Endothelial cell of umbilical vein (primary cell): Measurements from ENCODE around the gene KLC3. TPM values are rescaled to one million over a fixed set of nuclear protein-coding genes. Genes with fewer than 3 reads are reported as not detected.

Source experiments
- BruUV-seq: library from RNA; stranded (reverse); fragments of 400-500 nt; replicated peaks from 2 replicates; lab custom pipeline; 2021; lab: Mats Ljungman, UMichigan
- CTCF ChIA-PET: fragments of 300-600, 350-600 bp; sonication (Branson Sonifier 250); formaldehyde crosslinking; loops from one replicate; lab custom pipeline; 2021; ENCODE audit warnings: antibody characterized with exemption, inconsistent platforms; lab: Charles Lee
- POLR2A ChIA-PET: fragments of 300-600, 350-600 bp; sonication (Branson Sonifier 250); formaldehyde crosslinking; loops from one replicate; lab custom pipeline; 2021; ENCODE audit warnings: antibody characterized with exemption, inconsistent platforms; lab: Charles Lee
- DNase-seq: peaks from one replicate; pipeline ENCODE4 v3.0.0-alpha.2; 2011; ENCODE audit warnings: low read depth, low spot score
- FAIRE-seq: peaks from 2 replicates; lab custom pipeline; 2011; peaks lifted over from hg19 to GRCh38; lab: Jason Lieb, UNC
- H2AFZ ChIP-seq: 2 replicates; pipeline ENCODE4 v1.6.0; 2012; ENCODE audit warnings: low read depth, low read length, control low read depth, inconsistent platforms
- H3K27ac ChIP-seq: 2 replicates; pipeline ENCODE4 v1.5.1; 2011; ENCODE audit warnings: low read depth, mild to moderate bottlenecking, control low read depth, low read length, moderate library complexity; ENCODE audit not compliant: insufficient read depth
- H3K27me3 ChIP-seq, 2 experiments: 2 replicates each; pipeline versions ENCODE4 v1.6.0 to v1.6.1; 2011; ENCODE audit warnings: low read length in 2 of 2, mixed read lengths in 1 of 2; ENCODE audit not compliant: control insufficient read depth in 2 of 2, insufficient read depth in 2 of 2
- H3K36me3 ChIP-seq, 2 experiments: 2 replicates in 1 of 2; 3 replicates in 1 of 2; pipeline ENCODE4 v1.5.1; 2011; ENCODE audit warnings: low read length in 2 of 2, mild to moderate bottlenecking in 1 of 2, moderate library complexity in 1 of 2; ENCODE audit not compliant: control insufficient read depth in 2 of 2, insufficient read depth in 2 of 2; ENCODE audit errors: extremely low read depth in 1 of 2
- H3K4me1 ChIP-seq: 3 replicates; pipeline ENCODE4 v1.5.1; 2011; ENCODE audit warnings: mild to moderate bottlenecking, low read length; ENCODE audit not compliant: control insufficient read depth, insufficient read depth; ENCODE audit errors: extremely low read depth
- H3K4me2 ChIP-seq: 2 replicates; pipeline ENCODE4 v1.6.1; 2011; ENCODE audit warnings: low read length, control low read depth, mixed read lengths; ENCODE audit not compliant: insufficient read depth
- H3K4me3 ChIP-seq, 3 experiments: fragments of 200-600 bp in 1 of 3; sonication (generic), shearing (Covaris generic) in 1 of 3; replicated peaks in 1 of 3; 2 replicates each; pipeline ENCODE4 v1.5.1; 2011 to 2016; ENCODE audit warnings: control low read depth in 3 of 3, low read length in 3 of 3, mild to moderate bottlenecking in 2 of 3, inconsistent platforms in 1 of 3, low read depth in 1 of 3, moderate library complexity in 1 of 3; ENCODE audit not compliant: insufficient read depth in 1 of 3
- H3K79me2 ChIP-seq: 2 replicates; pipeline ENCODE4 v1.6.0; 2012; ENCODE audit warnings: low read length, inconsistent platforms; ENCODE audit not compliant: control insufficient read depth, insufficient read depth
- H3K9ac ChIP-seq: replicated peaks from 2 replicates; pipeline ENCODE3; 2011; ENCODE audit warnings: low read length, control low read depth; ENCODE audit not compliant: insufficient read depth; ENCODE audit errors: extremely low read depth
- H3K9me1 ChIP-seq: replicated peaks from 3 replicates; pipeline ENCODE4 v1.6.0; 2011; ENCODE audit warnings: mild to moderate bottlenecking, low read length; ENCODE audit not compliant: control insufficient read depth, insufficient read depth; ENCODE audit errors: extremely low read depth
- H3K9me3 ChIP-seq: replicated peaks from 2 replicates; pipeline ENCODE4 v1.5.1; 2012; ENCODE audit warnings: low read length, inconsistent platforms; ENCODE audit not compliant: control insufficient read depth, insufficient read depth
- H4K20me1 ChIP-seq: replicated peaks from 2 replicates; pipeline ENCODE3; 2011; ENCODE audit warnings: mild to moderate bottlenecking, low read length; ENCODE audit not compliant: control insufficient read depth, insufficient read depth; ENCODE audit errors: extremely low read depth
- CTCF ChIP-seq, 2 donors: IDR thresholded peaks; 1 replicate in 1 of 2; 2 replicates in 1 of 2; pipeline ENCODE4 v1.5.1; 2011; ENCODE audit warnings: low read length in 2 of 2, mild to moderate bottlenecking in 2 of 2, moderate library complexity in 2 of 2, control low read depth in 1 of 2, inconsistent platforms in 1 of 2, low read depth in 1 of 2; ENCODE audit not compliant: insufficient read depth in 1 of 2; ENCODE audit errors: extremely low read depth in 1 of 2
- EZH2 ChIP-seq: IDR thresholded peaks from 2 replicates; pipeline ENCODE4 v1.6.1; 2012; ENCODE audit warnings: borderline replicate concordance, low read depth, mild to moderate bottlenecking, moderate library complexity, low read length, inconsistent platforms; ENCODE audit not compliant: severe bottlenecking
- FOS ChIP-seq: IDR thresholded peaks from 2 replicates; pipeline ENCODE4 v1.6.1; 2011; ENCODE audit warnings: mild to moderate bottlenecking, low read length, moderate library complexity, borderline replicate concordance; ENCODE audit not compliant: insufficient read depth
- GATA2 ChIP-seq: IDR thresholded peaks from 2 replicates; pipeline ENCODE4 v1.7.0; 2011; ENCODE audit warnings: low read depth, mild to moderate bottlenecking, moderate library complexity, mixed read lengths, low read length; ENCODE audit not compliant: insufficient read length, insufficient read depth
- JUN ChIP-seq: IDR thresholded peaks from 2 replicates; pipeline ENCODE4 v1.6.1; 2011; ENCODE audit warnings: borderline replicate concordance, low read depth; ENCODE audit not compliant: insufficient read length, insufficient read depth
- MAX ChIP-seq: IDR thresholded peaks from 2 replicates; pipeline ENCODE4 v1.6.1; 2011; ENCODE audit not compliant: insufficient read depth, insufficient read length
- MYC ChIP-seq: IDR thresholded peaks from one replicate; pipeline ENCODE4 v1.6.1; 2011; ENCODE audit warnings: mild to moderate bottlenecking, low read depth, low read length
- POLR2A ChIP-seq: IDR thresholded peaks from 2 replicates; pipeline ENCODE4 v1.6.1; 2012; ENCODE audit warnings: low read depth, mild to moderate bottlenecking, control low read depth, low read length
- POLR2AphosphoS5 ChIP-seq: IDR thresholded peaks from 2 replicates; pipeline ENCODE4 v1.6.1; 2012; ENCODE audit warnings: low read depth, mild to moderate bottlenecking, control low read depth, low read length, moderate library complexity; ENCODE audit not compliant: insufficient read depth
- dilution Hi-C: fragments of 300-500 bp; cut with MboI; formaldehyde crosslinking; loops from one replicate; pipeline ENCODE4 v1.15.0; 2019; ENCODE audit warnings: low sequenced_read_pairs; ENCODE audit not compliant: extremely low pct_ligation_motif_present
- intact Hi-C: fragments of 100-400 bp; cut with micrococcal nuclease; formaldehyde crosslinking; loops from one replicate; pipeline ENCODE4 v1.10.0; 2022
- polyA plus RNA-seq, 4 experiments: library from polyadenylated mRNA; depleted of rRNA in 3 of 4; stranded (reverse) in 3 of 4; unstranded in 1 of 4; fragments of >200 nt; gene quantifications; 2 replicates each; pipeline versions ENCODE4 v1.2.1 to v1.2.3, GENCODE V29; 2011 to 2012; ENCODE audit warnings: missing spikeins in 1 of 4
- total RNA-seq: library from RNA; stranded (reverse); gene quantifications from 2 replicates; pipeline ENCODE4 v1.2.3, GENCODE V29; 2021

KLC3 gene
- total and polyA plus RNA-seq, 2 donors (not counting 3 experiments of a cell fraction or from before 2014, with no cell fraction given): not detected

- no peaks in the 10 kb centered on the region for H3K36me3 ChIP-seq
- H3K4me3 ChIP-seq: no peak overlapping the region
- H3K9ac ChIP-seq: no peak overlapping the region
- no peaks in the 10 kb centered on the region for H3K79me2 ChIP-seq
- no peak overlapping the region for H2AFZ ChIP-seq
- no peak overlapping the region for H3K27ac ChIP-seq
- DNase-seq (no peak), FAIRE-seq (no peak)
- dilution Hi-C loops: no loop called here
- peaks cover 0 to 7% of the 10 kb centered on the region in 2 experiments for H3K27me3 ChIP-seq
- TF ChIP-seq EZH2 (no peak), MYC (no peak), FOS (no peak), GATA2 (no peak), MAX (no peak), JUN (no peak), POLR2A (no peak), POLR2AphosphoS5 (no peak), CTCF (IDR thresholded peaks at IDR 0.05; ENCODE audit: extremely low read depth in 1 of 2, insufficient read depth in 1 of 2, low read depth in 1 of 2, low read length in 2 of 2) (no peak)
- no peaks in the 10 kb centered on the region for H3K9me1 ChIP-seq
- no peak overlapping the region for H3K4me2 ChIP-seq
- H3K9me3 ChIP-seq: no peaks in the 10 kb centered on the region
- H3K4me1 ChIP-seq: no peaks in the 10 kb centered on the region
- H4K20me1 ChIP-seq: no peaks in the 10 kb centered on the region
- intact Hi-C loops: no loop called here
- CTCF ChIA-PET: interaction anchor here (0.5 kb wide), 1 partner anchor 1299 kb away, joined by 3 read pairs; no protein-coding TSS in a partner anchor
- no TSS peak for BruUV-seq
- POLR2A ChIA-PET: no interaction called here
These were observed 34.5 kb upstream of the KLC3 start for GRCh38 chr19:45306040-45306439.
